NCI-H1048 (cell line): ENCODE results near the gene APOO.
A peak's percentile ranks its signal among the peaks of the same experiment; 100 is the strongest.

Experiments
- DNase-seq: peaks from one replicate; lab custom pipeline; 2025; lab: John Stamatoyannopoulos, UW

Gene APOO

GRCh38 chrX:23907498-23908218, at the start of gene APOO, which contains the start of gene CXorf58:
Gene APOO (minus strand): TSS chrX:23907938. CDS start chrX:23907702, 236 bp downstream.
Gene CXorf58 (plus strand): TSS chrX:23908006. CDS start chrX:23910303, 2,297 bp downstream.
- peak; percentile 80 for DNase-seq

GRCh38 chrX:23954396-23954795, 46.7 kb upstream of the APOO start:
- no peak for DNase-seq

GRCh38 chrX:23953908-23954269, 46.2 kb upstream of the APOO start:
- DNase-seq: no peak

GRCh38 chrX:23952984-23953907, 45.5 kb upstream of the APOO start:
- DNase-seq: no peak

- no peak for DNase-seq
Measured at GRCh38 chrX:23952391-23952790, 44.7 kb upstream of the APOO start.

- no peak for DNase-seq
Measured at GRCh38 chrX:23945206-23945605, 37.5 kb upstream of the APOO start.

- no peak for DNase-seq
Measured at GRCh38 chrX:23944234-23944633, 36.5 kb upstream of the APOO start.

GRCh38 chrX:23939203-23939602, 31.5 kb upstream of the APOO start:
- no peak for DNase-seq

GRCh38 chrX:23938690-23939089, 31.0 kb upstream of the APOO start:
- no peak for DNase-seq

GRCh38 chrX:23937100-23937499, 29.4 kb upstream of the APOO start:
- DNase-seq: no peak

- no peak for DNase-seq
Measured at GRCh38 chrX:23936180-23936579, 28.4 kb upstream of the APOO start.

GRCh38 chrX:23935106-23935505, 27.4 kb upstream of the APOO start:
- DNase-seq: no peak

GRCh38 chrX:23932046-23932445, 24.3 kb upstream of the APOO start:
- DNase-seq: no peak

GRCh38 chrX:23930894-23931604, 23.3 kb upstream of the APOO start:
- DNase-seq: no peak

- no peak for DNase-seq
Measured at GRCh38 chrX:23926015-23926414, 18.3 kb upstream of the APOO start.

- DNase-seq: no peak
Measured at GRCh38 chrX:23919706-23920320, 12.1 kb upstream of the APOO start.

- DNase-seq: no peak
Measured at GRCh38 chrX:23919148-23919547, 11.4 kb upstream of the APOO start.

- DNase-seq: no peak
Measured at GRCh38 chrX:23911126-23911835, 3.5 kb upstream of the APOO start.

GRCh38 chrX:23908219-23909004, 674 bp upstream of the APOO start:
- DNase-seq: no peak

GRCh38 chrX:23907111-23907497, 634 bp downstream of the APOO start:
- DNase-seq: no peak

- no peak for DNase-seq
Measured at GRCh38 chrX:23904096-23904495, 3.6 kb downstream of the APOO start.
